Natural killer cell treated with Interleukin-12 subunit alpha and Interleukin-12 subunit beta and Interleukin-15 and Interleukin-18, amount 100 ng/mL, for 72 hours (primary cell): Measurements from ENCODE around the gene LRP1B. TPM values are rescaled to one million over a fixed set of nuclear protein-coding genes. Genes with fewer than 3 reads are reported as not detected.

ENCODE experiments used
- ATAC-seq, 2 donors: fragments of 150-1000 bp; cut with Tn5 transposase in 1 of 2; sonication (Bioruptor Pico), chemical (Tn5 transposase) in 1 of 2; 2 replicates each; pipeline ENCODE4 v1.10.0; 2021
- DNase-seq: peaks from one replicate; pipeline ENCODE4 v3.0.0; 2022; ENCODE audit warnings: low spot score
- H3K27ac Mint-ChIP-seq, 2 donors: 1 replicate in 1 of 2; 2 replicates in 1 of 2; pipeline ENCODE4 v1.8.0; 2022; ENCODE audit warnings: mixed read lengths in 2 of 2, mild to moderate bottlenecking in 1 of 2, moderate library complexity in 1 of 2
- H3K27me3 Mint-ChIP-seq, 2 donors: 1 replicate in 1 of 2; 2 replicates in 1 of 2; pipeline ENCODE4 v1.8.0; 2022; ENCODE audit warnings: mixed read lengths in 2 of 2
- H3K36me3 Mint-ChIP-seq: one replicate; pipeline ENCODE4 v1.8.0; 2022; ENCODE audit warnings: mixed read lengths
- H3K4me1 Mint-ChIP-seq, 2 donors: 1 replicate in 1 of 2; 2 replicates in 1 of 2; pipeline ENCODE4 v1.8.0; 2022; ENCODE audit warnings: low read depth in 2 of 2, mixed read lengths in 2 of 2, mild to moderate bottlenecking in 1 of 2
- H3K4me3 Mint-ChIP-seq: one replicate; pipeline ENCODE4 v1.8.0; 2022; ENCODE audit warnings: mixed read lengths
- H3K9me3 Mint-ChIP-seq: 2 replicates; pipeline ENCODE4 v1.8.0; 2022; ENCODE audit warnings: mixed read lengths
- total RNA-seq, 2 donors: library from RNA; stranded (reverse); gene quantifications; one replicate each; pipeline ENCODE4 v1.2.3, GENCODE V29; 2022

Gene LRP1B
- total RNA-seq, 2 donors from 2014 or later: not detected

- no peak overlapping the region for H3K4me3 Mint-ChIP-seq
- no peak overlapping the region for H3K27ac Mint-ChIP-seq
- no peaks in the 10 kb centered on the region for H3K27me3 Mint-ChIP-seq
- ATAC-seq (no peak), DNase-seq (no peak)
- peaks cover 11% of the 10 kb centered on the region for H3K36me3 Mint-ChIP-seq
- H3K9me3 Mint-ChIP-seq: peaks cover 6% of the 10 kb centered on the region
- peaks cover 0 to 2% of the 10 kb centered on the region in 2 donors for H3K4me1 Mint-ChIP-seq
These were observed 850.8 kb downstream of the LRP1B start for GRCh38 chr2:141280037-141280436.

- no peak overlapping the region for H3K4me3 Mint-ChIP-seq
- H3K4me1 Mint-ChIP-seq: peaks cover 0 to 1% of the 10 kb centered on the region in 2 donors
- H3K27ac Mint-ChIP-seq: no peak overlapping the region
- DNase-seq (no peak), ATAC-seq (no peak)
- H3K27me3 Mint-ChIP-seq: no peaks in the 10 kb centered on the region
- peaks cover 14% of the 10 kb centered on the region for H3K9me3 Mint-ChIP-seq
- peaks cover 12% of the 10 kb centered on the region for H3K36me3 Mint-ChIP-seq
These were observed 859.5 kb downstream of the LRP1B start for GRCh38 chr2:141271346-141271745.

- Mint-ChIP-seq H3K27me3 (no peaks in the 10 kb centered on the region), H3K27ac (no peak overlapping the region), H3K4me1 (no peaks in the 10 kb centered on the region), H3K9me3 (peaks cover 17% of the 10 kb centered on the region), H3K36me3 (peaks cover 12% of the 10 kb centered on the region), H3K4me3 (no peak overlapping the region)
- ATAC-seq: no peak
- no peak for DNase-seq
These were observed 866.0 kb downstream of the LRP1B start for GRCh38 chr2:141264848-141265247.

GRCh38 chr2:141260911-141261310 lies 869.9 kb downstream of the LRP1B start:
- Mint-ChIP-seq H3K27me3 (no peaks in the 10 kb centered on the region), H3K4me3 (no peak overlapping the region), H3K9me3 (peaks cover 6% of the 10 kb centered on the region), H3K4me1 (no peaks in the 10 kb centered on the region), H3K36me3 (no peaks in the 10 kb centered on the region), H3K27ac (no peak overlapping the region)
- ATAC-seq (no peak), DNase-seq (no peak)

GRCh38 chr2:141259683-141260082 lies 871.1 kb downstream of the LRP1B start:
- H3K36me3 Mint-ChIP-seq: no peaks in the 10 kb centered on the region
- peaks cover 3% of the 10 kb centered on the region for H3K9me3 Mint-ChIP-seq
- H3K27ac Mint-ChIP-seq: no peak overlapping the region
- no peak for DNase-seq
- ATAC-seq: no peak
- H3K27me3 Mint-ChIP-seq: no peaks in the 10 kb centered on the region
- H3K4me3 Mint-ChIP-seq: no peak overlapping the region
- no peaks in the 10 kb centered on the region for H3K4me1 Mint-ChIP-seq

- no peak overlapping the region for H3K4me3 Mint-ChIP-seq
- DNase-seq: no peak
- H3K27ac Mint-ChIP-seq: no peak overlapping the region
- H3K9me3 Mint-ChIP-seq: peaks cover 11% of the 10 kb centered on the region
- H3K4me1 Mint-ChIP-seq: no peaks in the 10 kb centered on the region
- H3K36me3 Mint-ChIP-seq: no peaks in the 10 kb centered on the region
- no peaks in the 10 kb centered on the region for H3K27me3 Mint-ChIP-seq
- ATAC-seq: no peak
These were observed 888.8 kb downstream of the LRP1B start for GRCh38 chr2:141242008-141242407.

GRCh38 chr2:141226560-141226959 lies 904.3 kb downstream of the LRP1B start:
- no peak overlapping the region for H3K27ac Mint-ChIP-seq
- no peak for DNase-seq
- ATAC-seq: no peak
- H3K9me3 Mint-ChIP-seq: peaks cover 14% of the 10 kb centered on the region
- peaks cover 3% of the 10 kb centered on the region for H3K36me3 Mint-ChIP-seq
- no peaks in the 10 kb centered on the region for H3K4me1 Mint-ChIP-seq
- no peaks in the 10 kb centered on the region for H3K27me3 Mint-ChIP-seq
- H3K4me3 Mint-ChIP-seq: no peak overlapping the region

GRCh38 chr2:141207036-141207385 lies 923.8 kb downstream of the LRP1B start:
- peaks cover 5% of the 10 kb centered on the region for H3K36me3 Mint-ChIP-seq
- DNase-seq: no peak
- peaks cover 0 to 4% of the 10 kb centered on the region in 2 donors for H3K4me1 Mint-ChIP-seq
- no peak overlapping the region for H3K27ac Mint-ChIP-seq
- no peak for ATAC-seq
- no peaks in the 10 kb centered on the region for H3K27me3 Mint-ChIP-seq
- no peak overlapping the region for H3K4me3 Mint-ChIP-seq
- peaks cover 22% of the 10 kb centered on the region for H3K9me3 Mint-ChIP-seq

GRCh38 chr2:141201016-141201565 lies 929.7 kb downstream of the LRP1B start:
- ATAC-seq (no peak), DNase-seq (no peak)
- Mint-ChIP-seq H3K4me3 (no peak overlapping the region), H3K36me3 (peaks cover 5% of the 10 kb centered on the region), H3K27ac (no peak overlapping the region), H3K9me3 (peaks cover 25% of the 10 kb centered on the region), H3K27me3 (no peaks in the 10 kb centered on the region), H3K4me1 (peaks cover 0 to 4% of the 10 kb centered on the region in 2 donors)

- peaks cover 0 to 4% of the 10 kb centered on the region in 2 donors for H3K4me1 Mint-ChIP-seq
- H3K27ac Mint-ChIP-seq: no peak overlapping the region
- ATAC-seq: no peak
- H3K4me3 Mint-ChIP-seq: no peak overlapping the region
- DNase-seq: no peak
- H3K27me3 Mint-ChIP-seq: no peaks in the 10 kb centered on the region
- peaks cover 30% of the 10 kb centered on the region for H3K9me3 Mint-ChIP-seq
- H3K36me3 Mint-ChIP-seq: peaks cover 5% of the 10 kb centered on the region
These were observed 930.6 kb downstream of the LRP1B start for GRCh38 chr2:141200191-141200590.

GRCh38 chr2:141199711-141200110 lies 931.1 kb downstream of the LRP1B start:
- Mint-ChIP-seq H3K27me3 (no peaks in the 10 kb centered on the region), H3K36me3 (peaks cover 5% of the 10 kb centered on the region), H3K4me3 (no peak overlapping the region), H3K4me1 (peaks cover 0 to 4% of the 10 kb centered on the region in 2 donors), H3K27ac (no peak overlapping the region), H3K9me3 (peaks cover 30% of the 10 kb centered on the region)
- DNase-seq: no peak
- ATAC-seq: no peak

GRCh38 chr2:141195087-141195486 lies 935.7 kb downstream of the LRP1B start:
- Mint-ChIP-seq H3K27me3 (no peaks in the 10 kb centered on the region), H3K4me3 (no peak overlapping the region)
- ATAC-seq: no peak

GRCh38 chr2:141187075-141187439 lies 943.8 kb downstream of the LRP1B start:
- Mint-ChIP-seq H3K27me3 (no peaks in the 10 kb centered on the region), H3K36me3 (no peaks in the 10 kb centered on the region), H3K4me1 (no peaks in the 10 kb centered on the region), H3K9me3 (peaks cover 7% of the 10 kb centered on the region), H3K27ac (no peak overlapping the region), H3K4me3 (no peak overlapping the region)
- DNase-seq (no peak), ATAC-seq (no peak)

More at GRCh38 chr2:141195087-141195486, 935.7 kb downstream of the LRP1B start:
- no peak for DNase-seq
- no peaks in the 10 kb centered on the region for H3K4me1 Mint-ChIP-seq
- H3K36me3 Mint-ChIP-seq: no peaks in the 10 kb centered on the region
- no peak overlapping the region for H3K27ac Mint-ChIP-seq
- H3K9me3 Mint-ChIP-seq: peaks cover 22% of the 10 kb centered on the region

- Mint-ChIP-seq H3K27ac (no peak overlapping the region), H3K9me3 (peaks cover 7% of the 10 kb centered on the region), H3K4me3 (no peak overlapping the region), H3K27me3 (no peaks in the 10 kb centered on the region), H3K36me3 (no peaks in the 10 kb centered on the region), H3K4me1 (no peaks in the 10 kb centered on the region)
- DNase-seq (no peak), ATAC-seq (no peak)
These were observed 944.3 kb downstream of the LRP1B start for GRCh38 chr2:141186413-141187074.

- Mint-ChIP-seq H3K27ac (no peak overlapping the region), H3K4me1 (no peaks in the 10 kb centered on the region), H3K27me3 (no peaks in the 10 kb centered on the region), H3K4me3 (no peak overlapping the region), H3K9me3 (peaks cover 9% of the 10 kb centered on the region), H3K36me3 (no peaks in the 10 kb centered on the region)
- no peak for ATAC-seq
- no peak for DNase-seq
These were observed 948.6 kb downstream of the LRP1B start for GRCh38 chr2:141182246-141182645.
